Activated CD4-positive, CD25-positive, alpha-beta regulatory T cell treated with anti-CD3 and anti-CD28 coated beads, Interleukin-2, amount 50 U/mL, for 16 hours (primary cell): ENCODE measurements around the gene DBR1.

Source experiments
- DNase-seq: peaks from one replicate; pipeline ENCODE4 v3.0.0-alpha.2; 2020; ENCODE audit warnings: low read depth, low spot score

DBR1 gene, protein sequence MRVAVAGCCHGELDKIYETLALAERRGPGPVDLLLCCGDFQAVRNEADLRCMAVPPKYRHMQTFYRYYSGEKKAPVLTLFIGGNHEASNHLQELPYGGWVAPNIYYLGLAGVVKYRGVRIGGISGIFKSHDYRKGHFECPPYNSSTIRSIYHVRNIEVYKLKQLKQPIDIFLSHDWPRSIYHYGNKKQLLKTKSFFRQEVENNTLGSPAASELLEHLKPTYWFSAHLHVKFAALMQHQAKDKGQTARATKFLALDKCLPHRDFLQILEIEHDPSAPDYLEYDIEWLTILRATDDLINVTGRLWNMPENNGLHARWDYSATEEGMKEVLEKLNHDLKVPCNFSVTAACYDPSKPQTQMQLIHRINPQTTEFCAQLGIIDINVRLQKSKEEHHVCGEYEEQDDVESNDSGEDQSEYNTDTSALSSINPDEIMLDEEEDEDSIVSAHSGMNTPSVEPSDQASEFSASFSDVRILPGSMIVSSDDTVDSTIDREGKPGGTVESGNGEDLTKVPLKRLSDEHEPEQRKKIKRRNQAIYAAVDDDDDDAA

DNA sequence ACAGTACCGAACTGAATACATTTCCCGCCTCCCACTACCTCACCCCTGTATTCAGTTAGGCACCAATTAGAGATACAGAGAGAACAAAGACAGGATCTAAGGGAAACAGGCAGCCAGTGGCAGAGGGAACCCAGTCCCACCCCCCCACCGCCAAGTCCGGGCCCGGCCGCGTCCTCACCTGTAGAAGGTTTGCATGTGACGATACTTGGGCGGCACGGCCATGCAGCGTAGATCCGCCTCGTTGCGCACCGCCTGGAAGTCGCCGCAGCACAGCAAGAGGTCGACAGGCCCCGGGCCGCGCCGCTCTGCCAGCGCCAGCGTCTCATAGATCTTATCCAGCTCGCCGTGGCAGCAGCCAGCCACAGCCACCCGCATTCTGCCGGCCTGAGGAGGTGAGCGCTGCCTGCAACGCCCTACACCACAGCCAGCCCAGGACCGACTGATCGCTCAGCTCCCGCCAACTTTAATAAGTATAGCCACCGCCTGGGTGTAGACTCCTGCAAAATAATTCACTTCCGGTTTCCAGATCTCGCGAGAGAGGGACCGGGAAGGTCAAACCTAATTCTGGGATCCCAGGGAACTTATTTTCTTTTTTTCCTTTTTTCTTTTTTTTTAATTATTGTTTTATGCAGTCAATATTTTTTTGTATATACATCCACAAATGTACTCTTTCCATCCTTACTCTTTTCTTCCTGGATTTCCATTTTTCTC lies at the start of gene DBR1:
TSS of gene DBR1 (minus strand) at position 501 of the 711 bp plus-strand sequence. CDS start at position 375, 126 bp downstream.
- DNase-seq = peak; percentile 47

GRCh38 chr3:138222942-138223287 lies 48.2 kb upstream of the DBR1 start:
- DNase-seq = no peak

- no peak for DNase-seq
These were observed 47.6 kb upstream of the DBR1 start for GRCh38 chr3:138222131-138222941.

DNA sequence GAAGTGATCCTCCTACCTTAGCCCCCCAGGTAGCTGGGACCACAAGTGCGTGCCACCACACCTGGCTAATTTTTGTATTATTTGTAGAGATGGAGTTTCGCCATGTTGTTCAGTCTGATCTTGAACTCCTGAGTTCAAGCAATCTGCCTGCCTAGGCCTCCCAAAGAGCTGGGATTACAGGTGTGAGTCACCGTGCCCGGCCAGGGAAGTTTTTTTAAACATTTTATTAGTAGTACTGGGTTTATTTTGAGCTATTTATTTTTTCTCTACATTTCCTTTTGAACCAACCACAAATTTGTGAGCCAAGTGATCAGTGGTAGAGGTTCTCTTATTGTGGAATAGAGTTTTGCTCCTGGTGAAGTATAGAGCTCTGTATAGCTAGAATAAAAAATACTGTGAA lies 46.1 kb upstream of the DBR1 start:
- no peak for DNase-seq

DNA sequence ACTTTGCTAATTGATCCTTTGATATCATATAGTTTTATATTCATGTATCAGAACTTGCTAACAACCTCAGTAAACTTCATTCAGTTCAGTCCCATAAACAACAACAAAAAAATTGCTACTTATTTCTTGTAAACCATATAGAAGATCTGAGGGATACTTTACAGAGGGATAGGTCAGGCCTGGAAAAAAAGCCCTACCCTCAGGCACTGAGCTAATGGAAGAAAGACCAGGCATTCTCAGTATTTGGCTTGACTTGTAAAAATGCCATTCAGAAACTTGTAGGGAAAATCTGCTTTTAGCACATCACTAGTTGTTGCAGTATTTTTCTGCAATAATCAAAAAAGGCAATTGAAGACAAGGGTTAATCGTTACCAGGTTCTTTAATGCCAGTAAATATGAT lies 45.5 kb upstream of the DBR1 start:
- no peak for DNase-seq

DNA sequence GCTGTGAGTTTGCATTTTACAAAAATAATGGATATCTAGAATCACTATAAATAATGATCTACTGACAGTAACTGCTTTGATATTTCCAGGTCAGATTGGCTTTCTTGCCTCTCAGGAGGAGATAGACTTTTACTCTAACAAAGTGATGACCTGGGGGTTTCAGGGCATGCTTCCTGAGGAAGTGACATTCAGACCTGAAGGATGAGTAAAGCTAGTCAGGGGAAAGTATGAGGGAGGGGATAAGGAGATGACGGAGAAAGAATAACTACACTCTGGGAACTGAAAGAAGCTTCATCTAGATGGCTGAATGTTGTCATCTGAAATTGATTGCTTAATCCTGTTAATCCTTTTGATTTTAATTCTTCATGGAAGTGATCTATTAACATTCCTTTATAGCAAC lies 44.5 kb upstream of the DBR1 start:
- no peak for DNase-seq

DNA sequence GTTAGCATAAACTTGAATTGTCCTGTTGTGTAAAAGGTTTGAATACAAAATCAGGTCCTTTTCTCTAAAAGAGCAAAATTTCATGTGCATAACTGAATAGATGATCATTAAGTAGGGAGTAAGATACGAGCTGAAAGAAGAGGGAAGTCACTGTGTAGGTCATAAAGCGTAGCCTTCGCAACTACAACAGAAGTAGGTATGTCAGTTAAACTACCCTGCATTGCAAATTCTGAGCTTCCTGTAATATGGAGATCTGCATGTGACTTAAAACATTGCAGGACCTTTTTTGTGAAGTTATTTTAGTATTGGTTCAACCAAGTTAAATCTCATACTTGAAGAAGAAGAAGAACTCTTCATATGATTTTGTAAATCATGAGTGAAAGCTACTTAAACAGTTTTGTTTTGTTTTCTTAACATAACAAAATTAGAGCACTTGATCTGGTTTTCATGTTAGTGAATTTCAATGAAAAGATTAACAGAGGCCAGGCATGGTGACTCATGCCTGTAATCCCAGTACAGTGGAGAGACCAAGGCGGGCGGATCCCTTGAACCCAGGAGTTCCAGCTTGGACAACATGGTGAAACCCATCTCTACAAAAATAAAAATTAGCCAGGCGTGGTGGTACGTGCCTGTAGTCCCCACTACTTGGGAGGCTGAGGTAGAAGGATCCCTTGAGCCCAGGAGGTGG lies 38.8 kb upstream of the DBR1 start:
- DNase-seq = no peak

GRCh38 chr3:138210528-138210927 lies 35.8 kb upstream of the DBR1 start:
- no peak for DNase-seq

DNA sequence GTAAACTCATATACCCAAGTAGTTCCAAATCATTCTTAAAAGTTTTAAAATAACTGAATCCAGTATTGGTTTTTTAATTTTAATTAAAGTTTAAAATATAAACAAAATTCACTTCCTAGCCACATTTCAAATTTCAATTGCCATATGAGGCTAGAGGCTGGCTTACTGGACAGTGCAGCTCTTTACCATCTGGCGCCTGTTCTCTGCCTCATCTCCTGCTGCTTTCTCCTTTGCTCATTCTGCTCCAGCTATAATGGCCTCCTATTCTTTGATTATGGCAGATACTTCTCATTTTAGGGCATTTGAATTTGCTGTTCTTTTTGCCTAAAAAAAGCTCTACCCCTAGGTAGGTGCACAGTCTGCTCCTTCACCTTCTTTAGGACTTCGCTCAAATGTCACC lies 31.5 kb upstream of the DBR1 start:
- no peak for DNase-seq

- DNase-seq = no peak
These were observed 30.8 kb upstream of the DBR1 start for GRCh38 chr3:138205527-138205926.

DNA sequence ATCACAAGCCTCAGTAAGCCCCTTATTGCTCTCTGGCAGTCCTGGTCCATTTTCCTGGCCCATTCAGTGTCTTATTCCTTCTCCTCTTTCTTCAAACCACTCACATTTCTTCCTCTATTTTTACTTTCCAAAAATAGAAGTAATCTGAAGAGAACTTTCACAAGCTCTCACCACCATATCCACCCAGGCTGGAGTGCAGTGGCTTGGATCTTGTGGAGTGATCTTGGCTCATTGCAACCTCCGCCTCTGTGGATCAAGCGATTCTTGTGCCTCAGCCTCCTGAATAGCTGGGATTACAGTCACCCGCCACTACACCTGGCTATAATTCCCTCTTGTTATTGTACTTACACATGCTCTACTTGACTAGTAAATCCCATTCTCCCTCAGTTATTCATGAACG lies 29.2 kb upstream of the DBR1 start:
- DNase-seq = no peak

DNA sequence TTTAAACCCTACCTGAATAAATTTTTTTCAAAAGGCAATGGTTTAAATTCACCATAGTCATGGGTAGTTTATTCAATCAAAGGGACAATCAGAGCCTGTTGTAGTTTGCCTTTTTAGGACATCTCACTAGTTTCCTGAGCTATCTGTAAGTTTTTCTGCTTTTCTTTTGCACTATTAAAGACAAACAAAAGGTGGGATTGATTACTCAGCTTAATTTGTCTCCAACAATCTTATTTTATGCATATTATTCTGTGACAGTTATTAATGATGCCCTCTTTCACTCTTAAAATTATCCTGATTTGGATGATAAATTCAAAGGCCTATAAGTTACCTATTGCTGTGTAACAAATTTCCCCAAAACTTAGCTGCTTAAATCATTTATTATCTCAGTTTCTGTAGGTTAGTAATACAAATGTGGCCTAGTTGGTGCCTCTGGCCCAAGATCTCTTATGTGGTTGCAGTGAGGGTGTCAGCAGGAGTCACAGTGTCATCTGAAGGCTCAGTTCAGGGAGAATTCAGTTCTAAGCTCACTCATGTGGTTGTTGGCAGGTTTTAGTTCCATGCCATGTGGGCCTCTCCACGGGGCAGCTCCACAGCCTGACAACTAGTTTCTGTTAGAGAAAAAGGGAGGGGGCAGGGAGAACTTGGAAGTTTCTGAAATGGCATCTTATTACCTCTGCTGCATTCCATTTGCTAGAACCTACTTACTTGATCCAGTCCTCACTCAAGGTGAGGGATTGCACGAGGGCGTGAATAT lies 28.4 kb upstream of the DBR1 start:
- DNase-seq = no peak

DNA sequence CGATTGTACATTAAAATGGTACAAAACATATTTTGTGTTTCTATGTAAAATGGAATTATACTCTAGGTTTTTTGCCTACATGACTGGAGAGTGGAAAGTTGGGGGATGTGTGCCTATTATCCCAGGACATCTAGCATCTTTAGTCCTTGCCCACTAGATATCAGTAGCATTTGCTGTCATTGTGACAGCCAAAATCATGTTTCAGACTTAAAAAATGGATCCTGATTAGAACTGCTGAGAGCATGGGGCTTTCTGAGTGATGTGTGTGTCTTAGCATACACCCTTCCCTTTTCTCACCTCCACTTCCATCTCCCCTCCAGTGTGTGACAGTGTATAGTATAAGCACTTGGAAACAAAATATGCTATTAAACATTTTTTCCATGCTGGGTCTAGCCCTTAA lies 25.7 kb upstream of the DBR1 start:
- no peak for DNase-seq

DNA sequence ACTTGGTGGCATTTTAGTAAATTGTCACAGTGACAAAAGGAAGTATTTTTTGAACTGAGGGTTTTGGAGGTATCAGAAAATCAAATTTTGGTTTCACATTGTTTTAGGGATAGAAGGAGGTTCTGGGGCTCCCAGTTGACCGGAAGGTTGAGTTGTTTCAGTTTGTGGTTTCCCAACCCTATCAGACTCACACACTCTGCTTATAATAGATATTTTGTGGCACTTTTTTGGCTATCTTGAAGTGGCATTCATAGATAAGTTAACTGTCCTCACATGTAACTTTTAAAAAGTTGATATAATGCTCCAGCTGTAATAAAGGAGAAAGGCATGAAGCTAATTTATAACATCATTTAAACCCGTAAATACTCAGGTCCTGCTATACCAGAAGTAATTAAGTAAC lies 25.1 kb upstream of the DBR1 start:
- no peak for DNase-seq

DNA sequence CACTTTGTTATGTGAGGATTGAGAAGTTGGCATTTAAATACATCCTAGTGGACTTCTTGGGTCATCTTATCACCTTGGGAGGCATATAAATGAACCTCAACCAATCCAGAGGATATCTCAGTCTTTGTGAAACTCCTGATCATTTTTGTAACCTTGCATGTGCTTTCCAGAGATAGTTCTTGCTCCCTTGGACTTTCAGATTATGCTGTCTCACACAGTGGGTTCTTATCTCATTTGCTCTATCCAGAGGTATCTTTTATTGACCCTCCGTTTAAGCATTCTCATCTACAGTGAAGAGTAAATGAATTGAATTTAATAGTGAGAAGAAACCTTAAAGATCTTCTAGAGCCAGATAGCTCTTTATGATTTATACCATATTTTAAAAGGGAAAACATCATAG lies 22.8 kb upstream of the DBR1 start:
- no peak for DNase-seq

DNA sequence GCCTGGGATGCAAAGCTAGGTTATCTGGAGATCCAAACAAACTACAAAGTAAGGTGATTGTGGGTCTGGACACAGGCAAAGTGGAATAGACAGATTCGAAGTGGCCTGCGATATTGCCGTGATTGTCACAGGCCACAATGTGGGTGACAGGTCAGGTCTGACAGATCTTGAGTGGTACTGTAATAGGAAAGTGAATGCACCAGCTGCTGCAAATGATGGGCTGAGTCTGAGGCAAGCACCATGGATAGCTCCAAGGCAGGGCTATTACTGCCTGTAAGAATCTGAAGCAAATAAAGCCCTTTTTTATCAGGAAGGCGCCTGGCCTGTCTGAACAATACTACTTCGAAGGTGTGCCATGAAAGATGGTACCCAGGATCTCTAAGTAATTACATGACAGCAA lies 22.3 kb upstream of the DBR1 start:
- DNase-seq = no peak

- no peak for DNase-seq
These were observed 21.3 kb upstream of the DBR1 start for GRCh38 chr3:138196023-138196422.

DNA sequence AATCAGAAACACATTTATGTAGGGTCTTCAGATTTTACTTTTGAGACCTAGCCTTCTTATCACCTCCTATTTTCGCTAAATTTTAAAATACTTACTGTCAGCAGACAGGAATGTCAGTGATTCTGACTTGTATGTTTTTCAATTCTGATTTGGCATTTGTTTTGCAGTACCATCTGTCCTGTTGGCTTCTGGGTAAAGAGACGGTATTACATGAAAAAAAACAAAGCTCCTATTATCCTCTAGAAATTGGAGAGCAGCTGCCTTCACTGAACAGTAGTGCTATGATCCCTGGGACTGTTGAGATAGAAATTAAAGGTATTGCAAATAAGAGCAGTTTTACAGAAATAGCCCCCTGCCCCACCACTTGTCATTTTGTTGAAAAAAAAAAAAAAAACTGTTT lies 20.8 kb upstream of the DBR1 start:
- no peak for DNase-seq

- peak; percentile 2 for DNase-seq
These were observed 13.5 kb upstream of the DBR1 start for GRCh38 chr3:138188013-138188730.
